MM.1S (cell line): ENCODE results near the gene RAB27B.

Experiments
- DNase-seq: peaks from one replicate; pipeline ENCODE4 v3.0.0-alpha.2; 2015
- H2AFZ ChIP-seq: fragments of 300-600 bp; sonication (generic); 2 replicates; pipeline ENCODE4 v1.6.0; 2016; ENCODE audit warnings: antibody characterized with exemption, low read length
- H3F3A ChIP-seq: fragments of 300-600 bp; sonication (generic); 2 replicates; pipeline ENCODE4 v1.6.1; 2016; ENCODE audit warnings: mild to moderate bottlenecking, antibody characterized with exemption, low read length, moderate library complexity, mixed read lengths; ENCODE audit not compliant: insufficient read depth
- H3K27ac ChIP-seq: fragments of 300-600 bp; sonication (generic); 2 replicates; pipeline ENCODE4 v1.5.1; 2016; ENCODE audit warnings: mild to moderate bottlenecking, low read length
- H3K27me3 ChIP-seq: fragments of 300-600 bp; sonication (generic); replicated peaks from 2 replicates; pipeline ENCODE4 v1.6.0; 2016; ENCODE audit warnings: low read length; ENCODE audit not compliant: insufficient read depth
- H3K36me3 ChIP-seq: fragments of 300-600 bp; sonication (generic); replicated peaks from 2 replicates; pipeline ENCODE4 v1.6.1; 2016; ENCODE audit warnings: mild to moderate bottlenecking, low read length, mixed read lengths; ENCODE audit not compliant: insufficient read depth
- H3K4me1 ChIP-seq: fragments of 300-600 bp; sonication (generic); 2 replicates; pipeline ENCODE4 v1.6.1; 2016; ENCODE audit warnings: low read length, mixed read lengths
- H3K4me2 ChIP-seq: fragments of 300-600 bp; sonication (generic); 2 replicates; pipeline ENCODE4 v1.6.0; 2016; ENCODE audit warnings: low read depth, low read length
- H3K4me3 ChIP-seq: fragments of 300-600 bp; sonication (generic); 2 replicates; pipeline ENCODE4 v1.5.1; 2016; ENCODE audit warnings: low read length, mixed read lengths
- H3K79me2 ChIP-seq: fragments of 300-600 bp; sonication (generic); 2 replicates; pipeline ENCODE4 v1.6.1; 2016; ENCODE audit warnings: mixed run types, low read length, mixed read lengths
- H3K9ac ChIP-seq: fragments of 300-600 bp; sonication (generic); 2 replicates; pipeline ENCODE4 v1.6.1; 2016; ENCODE audit warnings: low read length, mixed read lengths
- H3K9me2 ChIP-seq: fragments of 300-600 bp; sonication (generic); replicated peaks from 2 replicates; pipeline ENCODE4 v1.6.1; 2016; ENCODE audit warnings: mild to moderate bottlenecking, low read length, mixed read lengths; ENCODE audit not compliant: insufficient read depth
- H3K9me3 ChIP-seq: fragments of 300-600 bp; sonication (generic); replicated peaks from 2 replicates; pipeline ENCODE4 v1.6.1; 2016; ENCODE audit warnings: mild to moderate bottlenecking, low read length, mixed read lengths; ENCODE audit not compliant: insufficient read depth
- H4K20me1 ChIP-seq: fragments of 300-600 bp; sonication (generic); 2 replicates; pipeline ENCODE4 v1.6.1; 2016; ENCODE audit warnings: mild to moderate bottlenecking, low read length, moderate library complexity, mixed read lengths; ENCODE audit not compliant: insufficient read depth
- CTCF ChIP-seq: fragments of 300-600 bp; sonication (generic); IDR thresholded peaks from 2 replicates; pipeline ENCODE4 v1.5.1; 2016; ENCODE audit warnings: antibody characterized with exemption, low read length, mixed read lengths
- EZH2 ChIP-seq: fragments of 300-600 bp; sonication (generic); optimal IDR thresholded peaks from 2 replicates; pipeline ENCODE3; 2017; ENCODE audit warnings: low read depth, mild to moderate bottlenecking, antibody characterized with exemption, low read length, mixed read lengths
- EZH2phosphoT487 ChIP-seq: fragments of 300-600 bp; sonication (generic); IDR thresholded peaks from 2 replicates; pipeline ENCODE4 v1.6.1; 2018; ENCODE audit warnings: antibody characterized with exemption, low read length

RAB27B gene

DNA sequence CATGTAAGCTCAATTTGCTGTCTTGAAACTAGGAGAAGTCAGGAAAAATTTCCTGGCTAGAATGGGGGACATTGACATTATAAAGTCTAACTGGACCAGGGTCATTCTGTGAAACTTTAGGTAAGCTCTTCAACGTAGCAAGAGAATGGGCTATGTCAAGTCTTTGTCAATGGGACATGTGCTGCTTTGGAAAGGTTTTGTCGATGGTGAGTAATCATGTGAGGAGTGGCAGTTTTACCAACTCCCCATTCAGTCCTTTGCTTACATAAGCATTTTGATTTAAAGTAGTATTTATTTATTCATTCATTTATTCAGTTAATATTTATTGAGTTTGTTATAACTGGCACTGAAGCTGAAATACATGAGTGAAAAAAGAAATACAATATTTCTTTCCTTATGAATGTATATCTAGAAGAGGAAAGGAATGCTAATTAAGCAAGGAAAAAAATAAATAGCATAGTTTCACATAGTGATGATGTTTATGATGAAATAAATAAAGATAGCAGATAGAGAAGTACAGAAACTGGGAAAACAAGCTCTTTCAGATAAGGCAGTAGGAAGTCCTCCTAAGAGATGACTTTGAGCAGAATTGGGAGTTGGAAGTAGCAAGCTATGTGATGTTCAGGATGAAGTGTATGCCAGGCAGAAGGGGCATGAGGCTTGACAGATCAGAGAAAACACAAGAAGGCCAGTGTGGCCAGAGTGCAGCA is 25.4 kb upstream of the RAB27B start:
- TF ChIP-seq EZH2phosphoT487 (no peak), EZH2 (no peak), CTCF (no peak)

DNA sequence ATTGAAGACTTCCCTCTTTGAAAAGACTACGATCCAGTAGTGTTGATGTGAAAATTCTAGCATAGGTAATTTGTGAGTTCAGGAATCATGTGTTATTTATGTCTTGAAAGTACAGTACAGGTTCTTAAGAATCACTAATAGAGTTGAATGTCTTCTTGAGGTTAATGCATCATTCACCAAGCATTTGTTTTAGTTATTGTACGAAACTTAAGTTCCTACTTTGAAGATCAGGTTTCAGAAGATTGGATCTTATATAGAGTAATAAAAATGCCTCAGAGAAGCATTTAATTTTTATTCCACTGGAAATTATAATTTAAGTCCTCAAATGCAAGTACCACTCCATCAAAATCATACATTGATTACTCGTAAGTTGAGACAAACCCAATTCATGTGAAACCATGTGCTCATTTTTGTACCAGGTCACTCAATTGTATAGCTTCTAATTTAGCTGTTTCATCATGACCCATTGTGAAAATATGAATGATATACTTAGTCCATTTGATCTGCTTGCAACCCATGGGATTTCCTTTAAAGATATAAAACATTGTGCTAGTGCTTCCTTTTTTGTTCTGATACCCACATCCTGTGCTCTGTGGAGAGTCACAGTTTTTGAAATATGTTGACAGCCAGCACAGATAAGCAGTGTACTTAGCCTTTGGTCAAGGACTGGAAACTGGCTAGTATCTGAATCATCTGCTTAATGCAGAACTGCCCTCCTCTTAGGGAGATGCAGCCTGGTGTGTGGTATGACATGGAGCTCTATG is 22.5 kb upstream of the RAB27B start:
- no peak for DNase-seq
- H4K20me1 ChIP-seq, result no peaks in the 10 kb centered on the region
- H3K36me3 ChIP-seq, result no peaks in the 10 kb centered on the region
- H3K4me2 ChIP-seq, result no peak overlapping the region
- H3K9me3 ChIP-seq, result no peaks in the 10 kb centered on the region
- H3K27ac ChIP-seq, result no peak overlapping the region
- no peaks in the 10 kb centered on the region for H3K9me2 ChIP-seq
- H2AFZ ChIP-seq, result no peak overlapping the region
- no peaks in the 10 kb centered on the region for H3K79me2 ChIP-seq
- no peak overlapping the region for H3K4me3 ChIP-seq
- no peak overlapping the region for H3K9ac ChIP-seq
- no peaks in the 10 kb centered on the region for H3F3A ChIP-seq
- H3K4me1 ChIP-seq, result no peaks in the 10 kb centered on the region
- no peaks in the 10 kb centered on the region for H3K27me3 ChIP-seq
- TF ChIP-seq EZH2 (no peak), EZH2phosphoT487 (no peak), CTCF (no peak)

More for the DNA sequence above, 25.4 kb upstream of the RAB27B start:
- no peaks in the 10 kb centered on the region for H3F3A ChIP-seq
- H3K9me3 ChIP-seq, result no peaks in the 10 kb centered on the region
- H3K9ac ChIP-seq, result no peak overlapping the region
- H3K9me2 ChIP-seq, result no peaks in the 10 kb centered on the region
- H3K27me3 ChIP-seq, result no peaks in the 10 kb centered on the region
- DNase-seq, result no peak
- no peak overlapping the region for H3K4me3 ChIP-seq
- no peaks in the 10 kb centered on the region for H3K79me2 ChIP-seq
- no peak overlapping the region for H3K4me2 ChIP-seq
- H4K20me1 ChIP-seq, result no peaks in the 10 kb centered on the region
- no peak overlapping the region for H2AFZ ChIP-seq
- H3K27ac ChIP-seq, result no peak overlapping the region
- H3K4me1 ChIP-seq, result no peaks in the 10 kb centered on the region
- no peaks in the 10 kb centered on the region for H3K36me3 ChIP-seq

DNA sequence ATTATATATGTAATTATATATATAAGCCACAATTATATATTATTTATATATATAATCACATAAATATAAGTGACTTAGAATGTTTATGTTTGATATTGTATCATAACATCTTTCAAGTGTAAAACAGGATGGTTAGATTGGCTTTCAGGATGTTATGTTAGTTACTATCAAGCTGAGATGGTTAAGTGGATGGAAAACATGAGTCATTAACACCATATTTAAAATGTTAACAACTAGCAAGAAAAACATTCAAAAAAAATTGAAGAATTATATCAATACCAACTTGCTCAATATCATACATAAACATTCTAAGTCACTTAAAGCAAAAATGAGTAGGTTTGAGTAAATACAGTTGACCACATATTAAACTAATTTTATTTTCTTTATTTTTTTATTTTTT is 21.8 kb upstream of the RAB27B start:
- no peak overlapping the region for H3K4me3 ChIP-seq
- H4K20me1 ChIP-seq, result no peaks in the 10 kb centered on the region
- H3K27me3 ChIP-seq, result no peaks in the 10 kb centered on the region
- no peaks in the 10 kb centered on the region for H3K9me3 ChIP-seq
- H3K9me2 ChIP-seq, result no peaks in the 10 kb centered on the region
- TF ChIP-seq EZH2phosphoT487 (no peak), EZH2 (no peak), CTCF (no peak)
- no peaks in the 10 kb centered on the region for H3F3A ChIP-seq
- H2AFZ ChIP-seq, result no peak overlapping the region
- no peak overlapping the region for H3K27ac ChIP-seq
- H3K36me3 ChIP-seq, result no peaks in the 10 kb centered on the region
- no peaks in the 10 kb centered on the region for H3K79me2 ChIP-seq
- no peaks in the 10 kb centered on the region for H3K4me1 ChIP-seq
- DNase-seq, result no peak
- no peak overlapping the region for H3K4me2 ChIP-seq
- H3K9ac ChIP-seq, result no peak overlapping the region
